CD4-positive, alpha-beta T cell treated with Interleukin-4 for 1 hour (primary cell): ENCODE measurements around the gene IVD.

ENCODE experiments used
- DNase-seq, 2 donors: peaks; one replicate each; pipeline ENCODE4 v3.0.0-alpha.2; 2020 to 2022

Gene IVD

DNA sequence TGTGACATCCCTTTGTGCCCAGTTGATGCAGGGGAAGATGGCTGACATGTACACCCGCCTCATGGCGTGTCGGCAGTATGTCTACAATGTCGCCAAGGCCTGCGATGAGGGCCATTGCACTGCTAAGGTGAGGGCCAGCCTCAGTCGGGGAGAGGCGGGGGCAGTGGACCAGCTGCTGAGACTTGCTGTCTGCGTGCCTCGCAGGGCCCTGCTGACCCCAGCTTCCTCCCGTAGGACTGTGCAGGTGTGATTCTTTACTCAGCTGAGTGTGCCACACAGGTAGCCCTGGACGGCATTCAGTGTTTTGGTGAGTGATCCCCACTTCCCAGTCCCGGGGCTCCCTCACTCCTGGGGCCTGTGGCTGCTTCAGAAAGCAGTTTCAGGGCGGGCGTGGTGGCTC, 10.5 kb downstream of the IVD start:
- DNase-seq: no peak

DNA sequence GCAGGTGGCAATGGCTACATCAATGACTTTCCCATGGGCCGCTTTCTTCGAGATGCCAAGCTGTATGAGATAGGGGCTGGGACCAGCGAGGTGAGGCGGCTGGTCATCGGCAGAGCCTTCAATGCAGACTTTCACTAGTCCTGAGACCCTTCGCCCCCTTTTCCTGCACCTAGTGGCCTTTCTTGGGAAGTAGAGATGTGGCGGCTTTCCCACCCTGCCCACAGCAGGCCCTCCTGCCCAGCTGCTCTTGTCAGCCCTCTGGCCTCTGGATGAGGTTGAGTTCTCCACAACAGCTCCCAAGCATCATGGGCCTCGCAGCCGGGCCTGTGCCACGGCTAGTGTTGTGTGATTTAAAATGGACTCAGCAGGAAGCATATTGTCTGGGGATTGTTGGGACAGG, 12.5 kb downstream of the IVD start:
- DNase-seq: no peak

DNA sequence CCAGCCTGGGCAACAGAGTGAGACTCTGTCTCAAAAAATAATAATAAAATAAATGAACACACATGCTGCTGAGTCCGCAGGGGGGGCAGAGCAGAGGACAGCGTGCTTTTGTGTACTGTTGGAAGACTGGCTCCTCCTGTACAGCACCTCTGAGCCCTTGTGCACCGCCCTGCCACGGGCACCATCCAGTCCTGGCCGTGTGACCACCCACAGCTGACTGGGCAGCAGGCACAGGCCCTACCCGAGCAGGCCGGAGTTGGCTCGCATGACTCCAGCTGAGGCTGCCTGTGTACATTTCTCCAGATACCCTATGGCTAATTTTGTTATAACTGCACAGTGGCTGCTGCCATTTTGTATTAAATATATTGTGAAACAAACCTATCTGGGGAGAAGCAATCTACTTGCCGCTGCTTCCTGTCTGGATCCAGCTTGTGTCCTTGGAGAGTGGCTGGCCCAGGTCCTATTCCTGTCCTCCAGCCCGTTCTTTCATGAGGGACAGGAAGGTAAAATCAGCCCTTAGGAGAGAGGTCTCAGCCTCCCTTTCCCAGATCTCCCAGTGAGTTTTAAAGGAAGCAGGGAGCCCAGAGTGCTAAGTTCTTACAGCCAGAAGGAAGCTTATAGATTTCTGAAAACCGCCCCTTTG, 14.6 kb downstream of the IVD start:
- DNase-seq: no peak

DNA sequence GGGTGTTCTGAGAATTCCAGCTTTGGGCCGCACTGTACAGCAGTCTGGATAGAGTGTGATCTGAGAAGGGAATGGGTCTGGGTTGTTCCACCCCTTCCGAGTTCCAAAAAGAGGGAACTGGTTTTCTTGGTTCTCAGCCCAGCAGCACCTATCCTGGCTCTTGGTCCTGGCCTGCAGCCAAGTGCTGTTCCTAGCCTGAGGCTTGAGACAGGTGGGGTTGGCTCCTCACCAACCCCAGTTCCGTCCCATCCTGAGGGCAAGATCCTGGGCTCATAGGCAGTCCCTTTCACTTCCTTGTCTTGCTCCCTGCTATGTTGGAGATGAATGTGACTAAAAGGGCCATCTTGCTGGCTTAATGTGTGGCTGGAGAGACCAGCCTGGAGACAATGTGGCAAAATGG, 15.2 kb downstream of the IVD start:
- DNase-seq: no peak

DNA sequence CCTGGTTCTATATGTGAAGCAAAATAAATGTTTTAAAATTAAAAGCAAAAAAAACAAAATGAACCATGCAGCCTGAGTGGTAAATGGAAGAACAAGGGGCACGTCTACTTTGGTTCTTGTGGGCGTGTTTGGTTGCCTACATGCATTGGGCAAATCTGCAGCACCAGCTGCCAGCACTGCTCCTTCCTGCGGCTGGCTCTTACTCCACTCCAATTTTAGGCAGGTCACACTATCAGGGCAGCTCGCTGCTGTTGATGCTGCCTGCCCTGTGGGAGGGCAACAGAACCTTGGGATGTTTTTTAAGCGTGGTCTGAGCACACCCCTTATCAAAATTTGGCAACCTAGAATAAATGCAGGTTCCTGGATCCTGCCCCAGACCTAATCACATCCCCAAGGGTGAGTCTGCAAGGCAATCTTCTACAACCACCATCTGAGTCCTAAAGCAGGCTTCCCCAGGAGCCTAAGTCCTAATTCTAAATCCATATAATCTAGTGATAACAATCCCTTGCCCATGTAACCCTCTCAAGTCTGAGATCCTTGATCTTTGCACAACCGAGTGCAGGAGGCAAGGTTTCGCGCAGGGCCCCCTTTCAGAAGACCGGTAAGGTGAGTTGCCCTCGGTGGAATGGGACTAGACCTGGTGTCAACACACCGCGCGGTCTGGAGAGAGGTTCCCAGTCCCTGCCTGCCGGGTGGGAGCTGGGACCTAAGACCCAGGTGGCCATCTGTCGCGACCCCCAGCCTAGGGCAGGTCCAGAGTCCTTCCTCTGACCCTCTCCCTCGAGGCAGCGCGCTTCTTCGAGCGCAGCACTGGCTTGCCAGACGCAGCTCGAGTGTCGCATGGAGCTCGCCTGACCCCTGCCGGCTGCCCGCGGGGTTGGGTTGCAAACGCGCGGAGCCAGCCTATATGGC, 15.9 kb downstream of the IVD start:
- DNase-seq: peak; percentile 77 to 78

DNA sequence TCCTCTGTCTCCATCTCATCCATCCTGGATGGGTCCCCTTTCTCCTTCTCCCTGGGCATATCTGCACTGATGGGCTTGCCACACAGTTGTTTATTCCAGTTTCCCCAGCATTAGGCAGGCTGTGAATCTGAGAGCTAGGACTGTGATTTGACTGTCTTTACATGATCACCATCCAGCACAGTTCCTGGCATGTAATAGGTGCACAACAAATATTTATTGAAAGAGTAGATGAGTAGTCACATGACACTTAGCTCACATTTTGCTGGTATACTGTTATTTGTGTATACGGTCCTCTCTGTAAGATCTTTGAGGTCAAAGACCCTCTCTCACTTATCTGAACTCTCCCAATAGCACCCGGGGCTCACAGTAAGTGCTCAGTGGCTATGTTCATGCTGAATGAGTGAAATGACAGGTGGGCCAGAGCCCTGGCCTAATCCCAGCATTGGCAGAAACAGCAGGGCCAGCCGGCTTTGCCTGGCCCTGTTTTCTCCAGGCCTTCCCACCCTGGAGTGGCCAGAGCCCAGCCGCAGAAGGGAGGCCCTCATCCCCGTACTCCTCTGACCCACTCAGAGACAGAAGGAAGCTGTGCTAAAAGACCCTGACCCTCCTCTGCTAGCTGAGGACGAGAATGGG, 19.0 kb downstream of the IVD start:
- no peak for DNase-seq

DNA sequence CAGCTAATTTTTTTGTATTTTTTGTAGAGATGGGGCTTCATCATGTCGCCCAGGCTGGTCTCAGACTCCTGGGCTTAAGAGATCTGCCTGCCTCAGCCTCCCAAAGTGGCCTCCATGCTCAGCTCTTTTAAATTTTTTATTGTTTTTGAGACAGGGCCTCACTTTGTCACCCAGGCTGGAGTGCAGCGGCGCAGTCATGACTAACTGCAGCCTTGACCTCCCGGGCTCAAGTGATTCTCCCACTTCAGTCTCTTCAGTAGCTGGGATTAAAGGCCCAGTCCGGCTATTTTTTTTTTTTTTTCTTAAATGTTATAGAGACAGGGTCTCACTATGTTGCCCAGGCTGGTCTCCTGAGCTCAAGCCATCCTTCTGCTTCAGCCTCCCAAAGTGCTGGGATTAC, 20.1 kb downstream of the IVD start:
- no peak for DNase-seq

DNA sequence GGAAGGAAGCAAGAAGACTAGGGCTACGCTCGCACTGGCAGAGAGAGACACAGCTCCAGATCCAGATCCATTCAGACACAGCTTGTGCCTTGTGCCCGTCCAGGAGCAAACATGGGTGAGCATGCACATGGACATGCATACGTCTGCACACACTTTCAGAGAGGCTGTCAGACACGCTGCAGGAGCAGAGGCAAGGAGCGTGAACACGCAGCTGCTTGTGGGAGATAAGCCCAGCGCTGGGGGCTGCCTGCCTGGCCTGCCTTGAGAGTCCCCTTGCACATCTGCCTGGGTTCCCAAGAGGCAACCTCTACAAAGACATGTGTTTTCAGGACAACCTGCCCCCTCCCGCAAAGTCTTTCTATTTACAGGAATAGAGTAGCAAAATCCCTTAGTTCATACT, 21.6 kb downstream of the IVD start:
- DNase-seq: no peak

DNA sequence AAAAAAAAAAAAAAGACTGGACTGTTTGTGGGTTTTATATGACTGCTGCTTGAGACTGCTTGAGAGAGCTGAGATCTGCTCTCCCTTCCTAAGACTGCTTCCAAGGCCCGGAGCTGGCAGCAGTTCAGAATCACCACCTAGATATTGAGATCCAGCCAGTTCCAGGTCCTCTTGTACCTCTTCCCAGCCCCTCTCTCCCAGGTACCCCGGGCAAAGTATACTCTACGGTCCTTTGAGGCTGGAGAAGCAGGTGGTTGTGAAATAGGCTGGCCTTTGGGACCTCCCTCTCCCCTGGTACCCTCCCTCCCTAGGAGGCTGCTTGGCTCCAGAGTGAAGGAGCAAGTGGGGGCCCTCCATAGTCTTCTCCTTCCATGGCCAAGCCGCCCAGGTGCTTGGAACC, 22.6 kb downstream of the IVD start:
- DNase-seq: no peak

DNA sequence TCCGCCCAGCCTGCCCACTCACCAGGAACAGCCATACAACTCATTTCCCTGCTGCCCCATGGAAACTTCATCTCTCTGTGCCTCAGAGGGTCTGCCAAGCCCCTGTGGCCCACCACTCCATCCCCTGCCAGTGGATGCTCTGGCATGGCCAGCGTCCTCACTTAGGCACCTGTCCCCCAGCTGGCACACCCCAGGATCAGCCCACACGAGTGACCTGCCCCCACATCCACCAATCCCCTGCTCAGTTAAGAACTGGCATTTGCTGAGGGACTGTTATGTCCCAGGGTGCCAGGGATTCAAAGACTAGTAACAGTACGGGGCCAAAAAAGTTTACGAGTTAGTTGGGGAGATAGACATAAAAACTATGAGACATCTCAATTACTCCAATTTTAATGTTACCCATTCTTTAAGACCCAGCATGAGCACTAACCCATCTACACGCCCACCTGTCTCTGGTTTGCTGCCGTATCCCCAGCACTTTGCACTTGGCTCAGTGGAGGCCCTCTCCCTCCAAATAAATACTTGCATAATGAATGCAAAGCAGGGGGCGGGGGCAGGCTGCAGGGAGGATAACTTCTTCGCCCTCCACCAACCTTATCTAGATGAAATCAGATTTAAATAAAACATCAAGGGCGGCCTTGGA, 23.6 kb downstream of the IVD start:
- no peak for DNase-seq

DNA sequence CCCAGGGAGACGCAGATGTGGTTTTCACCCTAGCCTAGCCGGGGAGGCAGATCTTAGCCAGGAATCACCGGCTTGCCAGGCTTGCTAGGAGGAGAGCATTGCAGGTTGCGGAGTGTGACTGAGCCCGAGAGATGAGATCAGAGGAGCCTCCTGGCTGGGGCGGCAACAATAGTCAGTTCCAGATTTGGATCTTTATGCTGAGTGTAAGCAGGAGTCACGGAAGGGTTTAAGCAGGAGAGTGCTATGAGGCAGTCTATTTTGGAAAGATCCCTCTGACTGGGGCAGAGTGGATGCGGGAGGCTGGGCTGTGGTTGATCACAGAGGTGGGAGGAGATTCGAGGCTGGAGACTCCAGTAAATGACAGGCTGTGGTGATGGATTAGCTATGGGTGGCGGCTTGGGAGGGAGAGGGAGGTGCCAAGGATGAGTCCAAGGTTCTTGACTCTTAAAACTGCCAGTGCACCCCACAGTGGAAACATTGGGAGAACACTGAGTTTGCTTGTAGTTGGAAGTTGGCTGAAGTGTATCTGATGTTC, 24.7 kb downstream of the IVD start:
- no peak for DNase-seq

DNA sequence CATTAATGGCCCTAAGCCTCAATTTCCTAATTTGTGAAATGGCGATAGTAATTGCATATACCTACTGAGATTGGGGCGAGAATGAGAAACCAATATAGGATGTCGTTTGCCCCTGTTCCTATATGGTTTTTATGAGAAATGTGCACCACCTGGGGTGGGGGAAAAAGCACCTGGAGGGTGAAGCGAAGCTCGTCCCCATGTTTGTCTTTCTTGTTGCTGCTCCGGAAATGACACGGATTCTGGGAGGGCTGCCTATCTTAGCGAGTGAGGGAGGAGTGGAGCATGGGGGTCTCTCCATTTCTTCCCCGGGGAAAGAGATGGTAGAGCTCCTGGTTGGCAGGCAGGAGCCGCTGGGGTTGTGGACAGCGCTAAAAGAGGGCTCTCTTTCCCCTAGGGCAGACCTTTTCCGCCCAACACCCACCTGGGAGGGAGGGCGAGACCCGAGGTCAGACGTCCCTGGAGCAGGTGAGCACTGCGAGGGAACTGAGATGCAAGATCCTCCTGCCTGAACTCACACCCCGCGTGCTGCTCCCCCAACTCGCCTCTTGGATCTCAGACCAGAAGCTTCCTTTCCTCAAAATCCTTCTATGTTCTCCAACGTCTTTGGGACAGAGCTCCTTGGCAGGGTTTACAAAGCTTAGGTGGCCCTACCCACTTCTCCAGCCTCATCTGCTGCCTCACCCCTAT, 29.6 kb downstream of the IVD start:
- no peak for DNase-seq

DNA sequence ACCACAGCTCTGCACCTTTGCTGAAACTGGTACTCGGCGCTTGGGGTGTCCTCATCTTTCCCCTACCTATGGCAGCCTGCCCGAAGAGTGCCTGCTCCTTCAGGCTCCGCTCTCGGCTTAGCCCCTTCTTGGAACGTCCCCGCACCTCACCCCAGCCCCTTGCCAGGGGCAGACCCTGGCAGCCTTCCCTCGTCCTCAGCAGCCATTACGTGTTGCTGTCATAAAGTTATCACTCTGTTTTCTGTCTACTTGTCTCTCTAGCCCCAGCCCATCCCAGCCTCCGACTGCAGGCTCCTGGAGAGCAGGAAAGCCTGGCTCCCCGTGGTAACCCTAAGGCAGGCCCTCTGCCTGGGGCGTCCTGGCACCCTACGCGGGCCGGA, 30.1 kb downstream of the IVD start:
- no peak for DNase-seq

DNA sequence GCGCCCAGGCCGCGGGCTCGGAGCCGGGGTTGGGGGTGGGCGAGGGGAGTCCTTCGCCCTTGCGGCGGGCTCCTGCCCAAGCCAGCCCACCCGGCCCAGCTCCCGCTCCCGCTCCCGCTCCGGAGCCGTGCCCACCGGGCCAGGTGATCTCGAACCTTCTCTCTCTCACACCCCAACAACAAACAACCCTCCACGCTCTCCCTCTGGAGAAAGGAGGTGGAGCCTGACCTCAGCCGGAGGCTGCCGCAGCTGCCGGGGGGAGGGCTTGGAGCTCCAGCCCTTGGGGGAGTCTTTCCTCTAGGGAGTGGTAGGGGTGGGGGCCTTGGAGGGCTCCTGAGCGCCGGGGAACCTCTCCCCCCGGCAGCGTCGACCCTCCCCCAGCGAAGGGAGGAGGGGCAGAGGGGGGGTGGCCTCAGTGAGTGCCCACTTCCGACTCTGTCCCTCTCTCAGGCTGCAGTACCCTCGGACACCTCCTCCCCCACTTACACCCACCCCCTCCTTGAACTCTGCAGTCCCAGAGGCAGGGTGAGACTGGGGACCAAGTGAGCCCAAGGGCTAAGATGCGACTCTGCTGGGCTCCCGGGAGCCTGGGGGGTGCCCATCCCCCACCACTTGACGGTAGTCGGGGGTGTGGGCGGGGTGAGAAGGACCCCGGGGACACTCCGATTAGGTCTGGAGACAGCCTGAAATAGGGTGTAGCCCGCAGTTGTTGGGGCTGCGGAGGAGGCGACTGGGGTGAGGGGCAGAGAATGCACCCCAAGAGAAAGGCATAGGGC, 30.7 kb downstream of the IVD start:
- DNase-seq: no peak

DNA sequence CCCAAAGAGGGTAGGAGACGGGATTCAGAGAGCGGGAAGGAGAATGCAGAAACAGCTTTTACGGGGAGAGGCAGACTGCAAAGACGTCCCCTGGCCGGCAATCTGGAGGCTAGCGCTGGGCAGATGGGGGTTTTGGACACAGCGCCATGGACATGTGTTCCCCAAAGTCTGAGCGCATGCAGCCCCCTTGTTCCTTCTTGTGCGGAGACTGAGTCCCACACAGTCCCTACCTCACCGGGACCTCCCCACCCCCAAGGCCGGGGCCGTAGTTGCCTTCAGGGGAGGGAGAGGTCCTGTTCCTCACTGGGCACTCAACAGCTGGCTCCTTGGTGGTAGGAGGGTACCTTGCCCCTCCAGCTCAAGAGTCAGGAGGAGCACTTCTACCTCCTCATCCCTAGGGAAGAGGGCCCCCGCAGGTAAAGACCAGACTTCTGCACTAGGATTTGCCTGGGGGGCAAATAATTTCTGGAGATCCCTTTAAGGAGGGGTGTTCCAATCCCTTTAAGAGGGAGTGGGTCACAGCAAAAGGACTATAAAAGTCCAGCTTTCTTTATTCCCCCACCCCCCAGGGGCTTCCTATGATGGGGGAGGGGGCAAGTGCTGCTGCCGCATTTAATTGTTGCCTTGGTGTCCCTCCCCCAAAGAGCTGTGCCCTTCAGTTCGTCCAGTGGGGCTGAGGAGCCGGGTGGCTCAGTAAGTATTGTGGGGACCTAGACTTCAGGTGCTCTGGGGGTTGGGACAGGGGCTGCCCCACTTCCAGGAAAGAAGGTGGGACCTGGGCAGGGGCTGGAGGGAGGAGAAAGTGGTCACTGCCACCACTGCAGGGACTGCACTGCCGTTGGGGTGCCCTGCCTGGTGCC, 31.5 kb downstream of the IVD start:
- no peak for DNase-seq

DNA sequence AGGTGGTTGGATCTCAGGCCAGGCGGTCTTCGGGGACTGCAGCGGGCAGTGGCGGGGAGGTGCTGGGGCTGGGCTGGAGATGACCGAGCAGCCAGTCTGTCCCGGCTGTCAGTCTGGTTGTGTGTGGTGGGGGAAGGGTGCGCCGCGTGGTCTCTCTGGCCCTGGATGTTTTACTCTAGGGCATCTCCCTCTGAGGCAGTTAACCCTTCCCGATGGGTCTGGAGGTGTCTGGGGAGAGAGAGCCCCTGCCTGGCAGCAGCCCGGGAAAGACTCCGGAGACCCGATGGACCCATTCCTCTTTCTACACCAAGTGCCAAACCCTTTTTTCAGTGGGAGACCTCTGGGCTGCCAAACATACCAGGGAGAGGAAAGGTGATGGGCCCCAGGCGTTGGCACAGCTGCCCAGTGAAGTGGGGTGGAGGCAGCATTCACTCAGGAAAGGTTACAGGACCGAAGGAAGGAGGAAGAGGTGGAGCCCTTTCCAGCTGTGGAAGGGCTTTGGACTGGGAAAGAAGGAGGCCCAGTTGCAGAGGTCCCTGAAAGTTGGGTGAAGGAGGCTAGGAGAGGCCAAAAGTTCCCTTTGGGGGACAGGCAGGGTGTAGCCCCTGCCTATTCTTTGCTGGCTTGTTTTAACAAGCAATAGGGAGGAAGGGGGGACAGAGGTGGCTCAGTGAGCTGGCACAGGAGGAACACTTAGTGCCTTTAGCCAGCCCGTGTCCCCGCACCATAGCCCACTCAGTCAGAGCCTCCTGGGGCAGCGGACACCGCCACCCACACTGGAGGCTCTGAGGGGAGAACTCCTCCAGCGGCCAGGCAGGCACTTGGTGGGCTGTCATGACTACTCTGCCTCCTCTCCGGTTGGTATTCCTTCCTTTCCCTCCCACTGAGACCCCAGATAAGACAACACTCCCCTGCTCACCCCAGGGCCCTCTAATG, 32.4 kb downstream of the IVD start:
- no peak for DNase-seq

DNA sequence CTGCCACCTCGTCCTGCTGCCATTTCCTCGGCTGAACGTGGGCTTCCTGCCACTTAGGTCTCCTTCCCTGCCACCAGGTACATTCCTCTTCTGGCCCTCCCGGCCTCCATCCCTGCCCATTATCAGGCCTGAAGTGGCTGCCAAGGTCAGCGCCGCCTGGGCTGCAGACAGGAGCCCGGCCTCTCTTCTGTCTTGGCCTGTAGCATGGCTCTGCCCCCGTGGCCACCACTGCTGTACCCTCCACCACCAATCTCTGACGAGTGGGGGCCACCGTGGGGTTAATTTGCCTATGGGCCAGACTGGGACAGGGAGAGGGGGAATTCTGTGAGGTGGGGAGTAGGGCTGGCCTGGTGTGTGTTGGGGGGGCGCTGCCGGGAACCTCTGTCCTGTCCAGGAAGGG, 33.1 kb downstream of the IVD start:
- DNase-seq: no peak

DNA sequence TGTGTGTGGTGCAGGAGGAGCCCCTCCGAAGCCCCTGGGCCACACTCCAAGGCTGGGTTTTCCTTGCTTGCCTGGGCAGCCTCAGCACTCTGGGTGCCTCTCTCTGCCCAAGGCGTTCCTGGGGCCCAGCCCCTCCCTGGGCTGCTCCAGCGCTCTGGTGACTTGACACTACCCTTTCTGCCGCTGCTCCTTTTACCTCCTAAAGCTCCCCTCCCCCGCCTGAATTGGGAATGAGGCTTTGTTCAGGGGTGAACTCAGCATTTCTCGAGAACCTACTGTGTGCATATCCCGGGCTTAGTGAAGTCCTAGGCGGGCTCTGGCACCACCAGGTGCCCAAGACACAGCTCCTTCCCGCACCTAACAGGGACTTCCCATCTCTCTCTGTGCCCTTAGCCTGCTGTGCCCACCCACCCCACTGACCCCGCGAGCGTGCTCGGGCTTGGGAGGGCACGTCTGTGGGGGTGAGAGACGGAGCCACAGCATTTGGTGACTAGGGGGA, 33.9 kb downstream of the IVD start:
- no peak for DNase-seq

DNA sequence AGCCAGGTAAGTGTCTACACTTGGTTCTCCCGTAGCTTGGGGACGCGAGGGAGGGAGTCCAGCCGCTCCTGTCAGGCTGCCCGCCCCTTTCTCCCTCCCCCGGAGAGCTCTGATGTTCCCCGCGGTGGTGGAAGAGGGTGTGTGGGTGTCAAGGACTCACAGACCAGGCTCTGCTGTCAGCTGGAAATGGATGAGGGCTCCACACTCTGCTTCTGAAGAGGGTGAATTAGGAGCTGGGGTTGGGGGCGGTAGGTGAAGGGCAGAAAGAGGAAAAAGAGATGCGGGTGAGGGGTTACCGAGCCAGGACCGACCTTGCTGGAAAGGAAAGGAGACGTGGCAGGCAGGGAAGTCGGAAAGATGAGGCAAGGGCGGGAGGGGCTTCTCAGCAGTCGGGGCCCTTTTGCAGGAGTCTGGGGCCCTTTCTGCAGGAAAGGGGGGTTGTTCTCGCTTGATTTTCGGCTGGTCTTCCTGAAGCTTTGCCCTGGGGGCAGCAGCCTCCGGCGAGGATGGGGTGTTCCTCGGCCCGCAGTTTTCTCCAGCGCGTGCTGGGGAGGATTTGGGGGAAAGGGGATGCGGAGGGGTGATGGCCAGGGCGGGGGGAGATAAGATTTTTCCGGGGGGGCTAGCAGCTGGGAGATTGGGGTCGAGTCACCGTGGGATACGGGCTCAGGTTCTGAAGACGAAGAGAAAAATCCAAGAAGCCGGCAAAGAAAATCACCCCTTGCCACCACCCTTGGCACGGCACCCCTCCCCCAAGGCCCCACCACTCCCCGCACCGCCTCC, 34.6 kb downstream of the IVD start:
- no peak for DNase-seq
